NCI-H82 treated with DMSO at 0.1 percent for 48 hours (cell line): ENCODE results near the gene ANO2.
"Not testable (repeated sequence)": the region's sequence is repeated elsewhere in the genome, so short reads cannot be mapped to it uniquely, and the experiment has no call there.

Experiments used
- DNase-seq: peaks from one replicate; lab custom pipeline; 2025; ENCODE audit not compliant: unreplicated experiment; lab: John Stamatoyannopoulos, UW

ANO2 gene

DNA sequence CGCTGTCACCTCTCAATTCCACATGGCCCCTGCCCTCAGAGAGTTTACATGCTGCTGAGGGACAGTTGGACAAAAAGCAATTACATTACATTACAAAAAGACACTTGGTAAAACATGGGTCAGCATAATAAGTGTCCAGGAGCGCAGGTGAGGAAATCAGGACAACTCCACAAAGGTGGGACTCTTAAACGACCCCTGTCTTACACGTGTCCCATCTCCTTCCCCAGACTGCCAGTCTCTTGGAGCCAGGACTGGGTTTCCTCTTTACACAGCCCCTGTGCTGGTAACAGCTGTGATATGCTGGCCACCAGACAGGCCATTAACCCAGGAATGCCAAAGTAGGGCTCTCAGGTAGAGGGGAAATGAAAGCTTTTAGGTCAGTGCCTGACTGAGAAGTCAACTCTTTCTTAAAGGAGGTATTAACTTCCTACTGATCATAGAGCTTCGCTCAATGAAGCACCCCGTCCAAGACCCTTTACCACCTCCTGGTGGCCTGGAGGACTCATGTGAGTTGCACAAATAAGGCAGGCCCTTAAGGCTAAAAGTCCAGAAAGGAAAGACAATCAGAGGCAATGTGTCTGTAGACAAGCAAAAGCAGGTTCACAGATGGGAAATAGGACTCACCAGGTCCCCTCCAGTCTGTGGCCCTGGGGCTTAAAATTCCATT is 55.5 kb downstream of the ANO2 start:
- no peak for DNase-seq

GRCh38 chr12:5888816-5889315 is 56.2 kb downstream of the ANO2 start:
- DNase-seq, result no peak

GRCh38 chr12:5887819-5888218 is 57.2 kb downstream of the ANO2 start:
- not testable (repeated sequence) for DNase-seq

- no peak for DNase-seq
Measured at GRCh38 chr12:5884866-5885265, 60.2 kb downstream of the ANO2 start.

GRCh38 chr12:5884285-5884684 is 60.8 kb downstream of the ANO2 start:
- DNase-seq, result no peak

DNA sequence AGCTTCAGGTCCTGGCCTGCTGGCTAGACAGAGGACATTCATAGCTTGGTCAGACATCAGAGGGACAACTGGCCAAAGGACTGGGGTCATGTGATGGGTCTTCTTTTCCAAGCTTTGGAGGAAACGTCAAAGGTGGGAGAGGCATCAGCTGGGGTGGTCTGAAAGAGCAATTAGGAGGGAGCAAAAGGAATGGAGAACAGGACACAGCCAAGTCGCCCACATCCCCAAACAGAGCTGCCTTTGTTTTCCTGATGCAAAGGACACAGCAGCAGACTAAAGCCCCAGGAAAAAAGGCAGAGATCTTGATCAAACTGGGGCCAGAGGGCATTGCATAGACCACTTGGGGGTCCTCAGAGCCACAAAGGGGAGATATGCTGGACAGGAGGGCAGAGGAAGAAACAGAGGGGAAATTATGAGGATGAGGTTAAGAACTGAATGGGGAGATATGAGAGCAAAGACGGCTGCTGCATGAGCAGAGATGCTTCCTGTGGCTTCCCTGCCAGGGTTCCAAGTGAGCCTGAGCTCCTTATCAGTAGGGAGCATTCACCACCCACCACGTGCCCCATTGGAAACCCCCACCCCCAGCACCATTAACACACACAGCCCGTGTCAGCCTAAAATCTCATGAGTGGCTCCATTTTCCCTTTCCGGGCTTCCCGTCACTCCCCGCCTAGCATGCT is 62.4 kb downstream of the ANO2 start:
- no peak for DNase-seq

DNA sequence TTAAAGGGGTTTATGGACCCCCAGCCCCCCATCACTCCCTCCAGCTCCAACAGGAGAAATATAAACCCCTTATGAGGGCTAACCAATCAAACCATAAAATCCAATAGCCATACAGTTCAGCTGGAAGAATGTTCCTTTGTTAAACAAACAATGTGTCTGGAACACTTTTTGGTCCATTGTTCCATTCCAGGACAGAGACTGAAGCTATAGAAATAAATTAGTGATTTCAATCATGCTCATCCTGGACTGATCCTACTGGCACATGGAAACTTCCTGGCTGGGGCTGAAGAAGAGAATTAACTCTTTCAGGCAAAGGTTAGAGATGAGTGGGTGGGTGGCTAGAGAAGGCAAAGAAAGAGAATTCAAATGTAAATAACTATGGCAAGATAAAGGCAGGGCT is 63.4 kb downstream of the ANO2 start:
- no peak for DNase-seq

DNA sequence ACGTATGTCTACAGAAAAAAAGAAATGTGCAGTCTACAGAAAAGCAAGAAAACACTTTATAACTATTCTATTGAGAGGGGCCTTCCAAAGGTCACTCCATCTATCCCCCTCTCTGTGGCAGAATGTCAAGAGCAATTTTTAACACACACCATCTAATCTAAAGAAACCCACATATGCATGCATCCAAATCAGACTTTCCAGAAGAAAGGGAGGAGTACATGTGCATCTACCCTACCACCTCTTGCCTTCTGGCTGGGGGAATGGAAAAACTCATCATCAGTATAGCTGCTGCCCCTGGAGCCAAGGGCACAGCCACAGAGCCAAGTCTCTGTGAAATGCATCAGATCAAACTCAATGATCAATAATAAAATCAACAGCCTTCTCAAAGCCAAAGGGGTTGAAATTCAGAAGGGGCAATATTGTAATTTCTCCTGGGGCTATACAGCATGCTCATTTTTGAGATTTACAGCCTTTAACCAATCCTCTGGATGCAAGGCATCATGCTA is 63.9 kb downstream of the ANO2 start:
- no peak for DNase-seq

GRCh38 chr12:5875851-5876250 is 69.2 kb downstream of the ANO2 start:
- DNase-seq, result no peak

- no peak for DNase-seq
Measured at GRCh38 chr12:5874514-5874913, 70.5 kb downstream of the ANO2 start.

DNA sequence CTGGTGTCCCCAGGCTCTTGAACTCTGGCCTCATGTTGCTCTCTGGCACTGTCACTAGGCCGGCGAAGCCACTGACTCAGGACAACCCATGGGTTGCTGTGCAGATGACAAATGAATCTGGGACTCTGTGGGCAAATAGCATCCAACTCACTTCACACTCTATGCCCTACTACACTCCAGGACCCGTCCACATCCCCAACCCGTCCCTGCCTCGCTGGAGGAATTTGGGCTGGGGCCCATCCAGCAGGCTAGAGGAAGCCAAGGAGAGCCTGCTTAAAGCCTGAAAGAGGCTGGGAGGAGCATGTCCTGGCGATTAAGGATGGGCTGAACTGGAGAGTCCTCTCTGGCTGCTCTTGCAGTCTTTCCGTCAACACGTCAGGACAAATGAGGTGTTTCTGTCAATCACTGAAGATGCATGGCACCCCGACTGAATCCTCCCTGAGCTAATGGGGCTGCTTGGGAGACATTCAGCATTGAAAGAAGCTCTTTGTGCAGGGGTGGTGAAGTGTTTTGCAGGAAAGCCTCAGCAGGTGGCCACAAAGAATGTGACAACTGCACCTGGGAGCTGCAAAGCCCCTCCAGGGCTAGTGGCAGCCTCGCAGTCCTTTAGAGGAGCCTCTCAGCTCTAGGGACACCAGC is 71.7 kb downstream of the ANO2 start:
- no peak for DNase-seq

DNA sequence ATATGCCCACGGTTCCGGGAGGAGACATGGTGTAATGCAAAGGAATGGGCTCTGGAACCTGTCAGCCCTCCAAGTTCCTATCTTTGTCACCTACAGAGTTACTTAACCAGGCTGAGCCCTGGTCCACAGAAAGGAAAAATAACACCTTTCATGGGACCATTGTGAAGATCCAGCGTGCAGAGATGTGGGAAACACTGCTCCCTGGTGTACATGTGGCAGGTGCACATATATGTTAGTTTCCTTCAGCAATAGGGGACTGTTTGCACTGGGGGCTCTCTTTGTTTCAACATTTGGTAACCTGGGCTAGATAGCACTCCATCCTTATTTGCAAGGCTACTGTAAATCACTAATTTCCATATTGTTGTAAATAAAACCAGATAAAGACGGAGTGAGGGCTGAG is 72.3 kb downstream of the ANO2 start:
- DNase-seq, result no peak

DNA sequence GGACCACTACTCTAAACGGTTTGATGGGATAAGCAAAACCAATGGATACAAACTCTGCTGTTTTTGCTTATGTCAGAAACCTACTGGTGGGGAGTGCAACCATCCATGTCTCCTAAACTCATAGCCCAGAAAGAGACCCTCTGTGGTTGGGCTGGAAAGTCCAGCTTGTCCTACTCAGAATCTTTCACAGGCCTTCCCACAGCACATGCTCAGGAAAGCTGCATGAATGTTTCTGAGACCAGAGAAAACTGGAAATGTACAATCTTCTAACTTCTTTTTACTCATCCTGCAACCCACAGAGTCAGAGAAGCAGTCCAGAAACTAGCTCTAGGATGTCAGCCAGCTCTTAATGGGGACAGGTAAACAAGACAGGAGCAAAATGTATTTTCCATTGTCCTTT is 73.3 kb downstream of the ANO2 start:
- DNase-seq, result no peak

GRCh38 chr12:5870183-5870582 is 74.9 kb downstream of the ANO2 start:
- no peak for DNase-seq

- DNase-seq, result no peak
Measured at GRCh38 chr12:5868625-5869295, 76.3 kb downstream of the ANO2 start.

- DNase-seq, result no peak
Measured at GRCh38 chr12:5865397-5865796, 79.7 kb downstream of the ANO2 start.

GRCh38 chr12:5864972-5865371 is 80.1 kb downstream of the ANO2 start:
- no peak for DNase-seq

DNA sequence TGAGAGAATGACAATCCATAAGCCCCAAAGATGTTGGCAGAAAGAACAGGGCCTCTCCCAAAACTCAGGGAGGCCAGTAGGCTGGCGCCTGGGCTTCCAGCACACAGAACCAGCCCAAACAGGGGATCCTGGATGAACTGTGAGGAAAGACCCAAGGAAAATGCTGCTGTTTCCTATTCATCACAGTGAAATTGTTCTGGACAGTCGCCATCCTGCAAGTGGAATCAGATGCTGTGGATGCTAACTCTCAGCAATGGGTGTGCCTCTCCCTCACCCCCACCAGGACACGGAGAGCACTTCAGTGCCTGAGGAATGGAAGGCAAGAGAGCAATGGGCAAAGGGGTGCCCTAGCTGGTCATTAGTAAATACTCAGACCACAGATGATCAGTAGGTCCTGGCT is 80.8 kb downstream of the ANO2 start:
- DNase-seq, result no peak

DNA sequence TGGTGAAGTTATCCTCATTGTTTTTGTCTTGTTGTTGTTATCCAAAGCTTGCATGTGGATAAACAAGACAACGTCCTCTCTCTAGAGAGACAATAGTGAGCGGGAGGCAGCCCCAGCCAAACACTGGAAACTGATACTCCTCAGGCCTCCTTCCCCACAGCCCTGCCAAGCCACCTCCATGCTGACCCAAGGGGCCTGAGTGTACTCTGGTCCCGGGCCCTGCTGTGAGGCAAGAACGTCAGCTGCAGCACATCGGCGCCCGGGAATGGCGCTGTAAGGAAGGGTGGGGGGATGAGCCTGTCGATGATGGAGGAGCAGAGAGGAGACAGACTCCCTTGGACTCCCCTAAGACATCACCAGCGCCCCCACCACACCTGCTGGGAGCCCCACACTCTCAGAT is 83.6 kb downstream of the ANO2 start:
- DNase-seq, result no peak

- no peak for DNase-seq
Measured at GRCh38 chr12:5856692-5857091, 88.4 kb downstream of the ANO2 start.

- DNase-seq, result no peak
Measured at GRCh38 chr12:5846950-5847349, 98.1 kb downstream of the ANO2 start.

- no peak for DNase-seq
Measured at GRCh38 chr12:5840944-5841343, 104.1 kb downstream of the ANO2 start.
